ENCODE measurements around the gene CCR2.
A peak's percentile ranks its signal among the peaks of the same experiment; 100 is the strongest.
"Not testable (repeated sequence)": the region's sequence is repeated elsewhere in the genome, so short reads cannot be mapped to it uniquely, and the experiment has no call there.

CCR2 gene

DNA sequence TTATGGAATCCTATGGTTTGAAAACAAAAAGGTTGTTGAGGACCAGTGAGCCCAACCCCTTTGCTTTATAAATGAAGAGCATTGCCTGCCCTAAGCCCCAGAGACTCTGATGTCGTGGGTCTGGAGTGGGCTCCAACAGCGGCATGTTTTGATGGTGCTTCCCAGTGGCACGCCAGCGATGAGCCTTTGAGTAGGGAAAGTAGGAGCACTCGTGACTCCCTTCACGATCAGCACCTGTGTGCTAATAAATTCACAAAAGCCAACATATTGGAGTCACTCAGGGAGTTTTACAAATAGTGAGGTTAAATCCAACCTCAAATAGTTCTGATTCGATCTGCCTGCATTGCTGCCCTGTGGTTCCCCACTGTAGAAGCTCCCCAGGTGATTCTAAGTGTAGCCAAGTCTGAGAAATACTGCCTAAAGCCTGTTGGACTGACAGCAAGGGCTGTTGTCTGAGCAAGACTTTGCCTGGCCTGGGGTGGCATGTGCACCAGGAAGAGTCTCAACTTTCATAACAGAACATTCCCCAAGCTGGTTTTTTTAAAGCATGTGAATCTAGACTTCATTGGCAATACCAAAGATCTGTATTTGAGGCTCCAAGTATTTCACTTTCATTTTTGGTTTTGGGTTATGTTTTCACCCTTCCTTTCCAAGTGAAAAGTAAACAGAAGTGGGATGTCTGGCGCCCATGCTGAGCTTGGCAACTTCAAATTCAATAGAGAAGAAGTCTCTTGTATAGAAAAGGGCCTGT is 26.7 kb downstream of the CCR2 start:
- DNase-seq (ENCODE audit: low spot score): no peak

DNA sequence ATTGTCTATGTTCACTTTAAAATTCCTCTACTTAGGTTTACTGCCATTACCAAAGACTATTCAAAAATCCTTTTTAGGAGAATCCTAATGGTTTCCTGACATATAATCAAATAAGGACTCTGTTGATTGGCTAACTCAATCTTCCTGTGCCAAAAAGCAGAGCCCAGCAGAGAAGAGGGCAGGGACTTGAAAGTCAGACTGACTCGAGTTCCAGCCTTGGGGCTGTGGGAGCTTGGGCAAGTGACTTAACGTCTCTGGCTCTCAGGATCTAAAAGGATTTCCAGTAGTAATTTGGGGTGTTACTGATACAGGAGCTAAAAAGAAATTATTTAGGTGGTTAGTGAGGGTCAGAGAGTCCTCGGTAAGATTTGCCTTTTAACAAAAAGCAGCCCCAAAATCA is 27.7 kb downstream of the CCR2 start:
- DNase-seq (ENCODE audit: low spot score): no peak

DNA sequence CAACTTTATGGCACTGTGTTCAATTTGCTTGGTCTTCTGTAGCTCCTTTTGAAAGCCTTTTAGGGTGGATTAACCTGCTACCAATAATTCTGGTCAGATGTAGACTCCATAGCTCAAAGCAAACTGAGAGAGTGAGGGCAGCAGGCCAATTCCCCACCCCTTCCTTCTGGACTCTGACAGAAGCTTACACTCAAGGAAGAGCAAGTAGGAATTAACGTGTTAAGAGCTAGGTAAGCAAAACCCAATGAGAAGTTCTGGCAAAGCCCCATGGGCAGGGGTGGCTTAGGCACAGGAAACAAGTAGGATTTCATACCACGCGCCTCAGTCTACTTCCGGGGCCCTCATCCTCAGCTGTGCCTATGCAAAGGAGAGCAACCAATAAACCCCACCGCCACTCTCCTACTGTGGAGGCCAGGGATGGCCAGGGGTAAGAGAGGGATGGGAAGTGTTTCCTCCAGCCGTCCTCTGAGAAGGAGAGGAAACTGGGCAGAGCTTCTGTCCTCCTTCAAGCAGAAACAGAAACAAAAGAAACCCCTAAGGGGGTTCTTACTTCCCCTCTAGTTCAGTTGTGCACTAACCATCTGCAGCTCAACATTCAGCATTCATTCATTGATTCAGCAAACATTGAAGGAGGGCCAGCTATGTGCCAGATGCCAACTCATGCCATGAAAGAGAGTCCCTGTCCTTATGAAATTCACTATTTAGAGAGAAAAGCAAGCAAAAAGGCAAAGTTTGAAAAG is 29.5 kb downstream of the CCR2 start:
- DNase-seq (ENCODE audit: low spot score): no peak

DNA sequence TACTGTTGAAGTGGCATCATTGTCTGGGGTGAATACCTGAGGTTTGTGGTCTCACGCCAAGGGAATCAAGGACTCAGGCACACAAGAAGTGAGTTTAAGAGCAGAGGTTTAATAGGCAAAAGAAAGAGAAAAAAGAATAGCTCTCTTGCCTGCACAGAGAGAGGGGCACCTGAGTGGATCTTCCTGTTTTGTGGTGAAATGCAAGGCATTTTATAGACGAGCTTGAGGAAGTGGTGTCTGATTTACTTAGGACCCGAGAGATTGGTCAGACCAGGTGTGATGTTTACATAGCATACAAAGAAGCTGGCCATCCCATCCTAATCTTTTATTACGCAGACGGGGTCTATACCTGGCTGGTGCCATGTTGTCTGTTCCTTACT is 30.0 kb downstream of the CCR2 start:
- DNase-seq (ENCODE audit: low spot score): no peak

DNA sequence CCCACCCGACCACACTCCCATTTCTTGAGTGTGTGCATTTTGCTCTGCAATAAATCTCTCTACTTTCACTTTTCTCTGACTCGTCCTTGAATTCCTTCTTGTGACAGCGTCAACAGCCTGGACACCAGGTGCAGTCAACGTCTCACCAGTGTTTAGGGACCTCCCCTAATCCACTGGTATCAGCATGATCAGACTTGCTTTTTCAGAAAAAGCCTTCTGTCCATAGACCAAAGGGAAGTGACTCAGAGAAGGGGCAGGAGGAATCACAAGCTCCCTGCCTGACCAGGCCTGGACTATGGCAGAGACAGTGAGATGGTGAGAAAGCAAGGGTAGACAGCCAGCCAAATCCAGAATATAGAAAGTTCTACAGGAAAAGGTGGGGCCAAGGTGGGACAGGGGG is 32.3 kb downstream of the CCR2 start:
- peak; percentile 70 for DNase-seq (ENCODE audit: low spot score)

- not testable (repeated sequence) for DNase-seq (ENCODE audit: low spot score)
These were observed 34.9 kb downstream of the CCR2 start for GRCh38 chr3:46388847-46389246.

DNA sequence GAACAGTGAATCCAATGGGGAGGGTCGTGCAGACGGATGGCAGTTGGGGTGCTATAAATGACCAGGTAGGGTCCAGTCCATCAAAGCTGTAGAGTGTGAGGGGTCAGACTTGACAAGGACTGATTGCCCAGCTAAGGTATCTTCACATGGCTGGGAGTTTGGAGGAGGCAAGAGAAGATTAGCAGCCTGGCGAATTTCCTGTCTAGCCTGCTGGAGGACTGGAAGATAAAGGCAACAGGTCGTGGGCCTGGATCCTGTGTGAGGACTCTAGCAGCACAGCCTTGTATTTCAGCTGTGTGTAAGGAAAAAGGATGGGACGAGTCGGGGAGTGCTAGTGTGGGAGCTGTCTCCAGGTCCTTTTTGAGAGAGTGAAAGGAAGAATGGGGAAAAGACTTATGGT is 35.4 kb downstream of the CCR2 start:
- no peak for DNase-seq (ENCODE audit: low spot score)

DNA sequence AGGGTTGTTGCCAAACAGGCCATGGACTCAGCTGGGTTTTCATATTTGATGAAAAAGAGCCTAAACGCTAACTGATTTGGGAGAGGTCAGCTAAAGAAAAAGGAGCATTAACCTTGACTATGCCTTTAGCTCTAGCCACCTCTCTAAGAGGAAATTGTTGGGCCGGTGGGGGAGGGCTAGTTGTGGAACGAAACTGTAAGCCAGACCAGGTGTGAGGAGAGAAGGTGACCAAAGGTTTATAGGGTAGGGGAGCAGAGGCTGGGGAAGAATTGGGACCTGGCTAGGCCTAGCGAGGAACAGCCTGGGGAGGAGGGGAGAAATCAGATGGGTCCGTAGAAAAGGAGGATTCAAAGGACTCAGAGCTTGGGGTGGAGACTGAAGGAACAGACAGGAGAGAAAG is 37.6 kb downstream of the CCR2 start:
- not testable (repeated sequence) for DNase-seq (ENCODE audit: low spot score)

DNA sequence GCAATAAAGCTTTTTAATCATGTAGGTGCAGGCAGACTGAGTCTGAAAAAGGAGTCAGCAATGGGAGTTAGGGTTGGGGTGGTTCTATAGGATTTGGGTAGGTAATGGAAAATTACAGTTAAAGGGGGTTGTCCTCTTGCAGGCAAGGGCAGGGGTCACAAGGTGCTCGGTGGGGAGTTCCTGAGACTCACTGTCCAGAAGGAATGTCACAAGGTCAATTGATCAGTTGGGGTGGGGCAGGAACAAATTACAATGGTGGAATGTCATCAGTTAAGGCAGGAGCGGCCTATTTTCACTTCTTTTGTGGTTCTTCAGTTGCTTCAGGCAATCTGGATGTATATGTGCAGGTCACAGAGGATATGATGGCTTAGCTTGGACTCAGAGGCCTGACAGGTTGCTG is 39.1 kb downstream of the CCR2 start:
- no peak for DNase-seq (ENCODE audit: low spot score)

DNA sequence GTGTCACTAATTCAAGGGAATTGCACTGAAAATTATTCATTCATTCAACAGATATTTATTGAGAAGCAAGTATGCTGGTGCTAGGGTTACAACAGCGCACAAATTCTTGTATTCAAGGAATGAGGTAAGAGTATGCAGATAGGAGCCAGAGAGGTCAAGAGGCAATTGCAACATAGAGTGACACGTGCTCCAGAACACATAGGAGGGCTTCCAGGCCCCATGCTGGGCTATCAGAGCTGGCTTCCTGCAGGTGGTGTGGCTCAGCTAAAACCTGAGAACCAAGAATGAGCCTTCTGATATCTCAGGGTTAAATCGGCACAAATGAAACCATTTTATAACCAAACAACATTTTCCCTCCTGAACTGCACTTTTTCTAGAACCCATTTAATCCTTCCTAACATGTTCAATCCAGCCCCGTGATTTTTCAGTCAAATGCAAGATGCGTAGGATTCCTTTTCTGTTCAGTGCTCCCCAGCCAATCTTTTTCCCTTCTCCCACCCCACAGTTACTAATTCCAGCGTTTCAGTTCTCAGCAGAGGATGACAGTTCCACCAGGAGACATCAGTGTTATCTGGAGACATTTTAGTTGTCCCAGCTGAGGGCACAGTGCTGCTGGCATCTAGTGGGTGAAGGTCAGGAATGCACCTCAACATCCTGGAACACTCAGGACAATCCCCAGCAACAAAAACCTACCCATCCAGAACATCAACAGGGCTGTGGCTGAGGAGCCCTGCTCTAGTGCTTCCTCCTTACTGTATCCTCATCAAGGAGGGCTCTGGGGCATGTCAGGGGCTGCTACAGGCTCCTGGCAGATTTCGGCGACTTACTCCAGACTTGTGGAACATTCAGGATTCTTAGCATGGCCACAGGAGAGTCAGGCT is 39.9 kb downstream of the CCR2 start:
- DNase-seq (ENCODE audit: low spot score): no peak

DNA sequence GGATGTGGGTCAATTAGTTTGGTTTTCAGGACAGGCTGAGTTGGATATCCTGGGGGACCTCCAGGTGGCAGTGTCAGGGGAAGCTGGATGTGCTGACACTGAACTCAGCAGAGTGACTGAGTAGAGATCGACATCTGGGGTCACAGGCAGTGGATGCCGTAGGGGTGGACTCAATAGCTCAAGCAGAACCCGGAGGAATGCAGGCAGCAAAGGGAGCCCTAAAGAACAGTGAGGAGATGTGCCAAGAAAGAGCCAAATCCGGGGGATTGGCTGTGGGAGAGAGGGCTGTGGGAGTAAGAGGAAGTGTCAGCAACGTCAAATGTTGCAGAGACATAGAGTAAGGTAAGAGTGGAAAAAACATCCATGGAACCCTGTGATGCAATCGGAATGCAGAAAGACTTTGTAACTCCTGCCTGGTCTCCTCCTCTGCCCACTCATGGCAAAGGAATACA is 41.3 kb downstream of the CCR2 start:
- no peak for DNase-seq (ENCODE audit: low spot score)

DNA sequence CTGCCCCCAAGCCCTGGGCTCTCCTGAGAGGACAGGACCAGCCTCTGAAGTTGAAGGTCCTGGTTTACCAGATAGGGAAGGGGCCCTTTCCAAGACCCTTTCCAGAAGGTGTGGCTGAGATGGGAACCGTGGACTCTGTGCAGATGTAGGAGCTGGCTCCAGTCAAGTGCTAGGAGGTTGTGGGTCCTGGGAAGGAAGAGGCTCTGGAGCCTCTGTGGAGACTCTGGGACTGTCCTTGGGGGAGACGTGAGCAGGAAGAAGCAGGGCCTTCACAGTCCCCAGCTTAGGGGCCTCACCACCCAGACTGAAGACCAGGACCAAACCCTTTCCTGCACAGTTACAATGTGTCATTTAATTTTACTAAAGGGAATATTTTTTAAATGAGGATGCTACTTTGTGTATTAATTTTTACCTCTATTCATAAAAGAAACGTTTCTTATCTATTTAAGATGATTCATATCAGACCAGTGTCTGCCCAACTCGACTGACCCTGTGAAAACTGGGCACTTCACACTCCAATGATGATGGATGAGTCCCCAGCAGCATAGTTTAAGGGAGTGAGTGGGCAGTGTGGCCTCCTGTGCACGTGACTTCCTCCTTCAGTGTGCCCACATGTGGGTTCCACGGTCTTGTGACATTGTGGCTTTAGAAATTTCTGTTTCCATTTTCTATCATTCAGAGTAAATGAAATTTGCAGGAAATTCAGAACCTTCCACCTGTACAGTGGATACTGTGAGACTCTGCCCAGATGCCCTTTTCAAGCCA is 42.0 kb downstream of the CCR2 start:
- no peak for DNase-seq (ENCODE audit: low spot score)

DNA sequence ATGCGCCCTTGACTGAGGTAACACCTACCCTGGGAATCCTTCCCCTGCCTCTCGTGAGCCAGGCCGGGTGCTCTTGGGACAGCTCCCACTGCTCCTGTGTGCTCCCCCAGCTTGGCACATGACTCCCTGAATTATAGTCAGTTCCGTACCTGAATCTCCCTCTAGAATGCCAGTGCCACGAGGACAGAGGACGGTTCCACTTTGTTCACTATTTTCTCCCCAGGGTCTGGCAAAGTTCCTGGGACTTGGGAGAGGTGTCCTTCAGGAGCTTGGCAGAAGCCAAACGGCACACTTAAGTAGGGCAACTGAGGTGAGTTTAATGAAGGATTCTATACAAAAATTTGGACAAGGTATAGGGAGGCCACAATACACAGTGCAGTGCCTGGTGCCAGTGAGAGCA is 43.2 kb downstream of the CCR2 start:
- DNase-seq (ENCODE audit: low spot score): no peak

- DNase-seq (ENCODE audit: low spot score): no peak
These were observed 44.5 kb downstream of the CCR2 start for GRCh38 chr3:46398186-46398955.

GRCh38 chr3:46399098-46399497 is 45.2 kb downstream of the CCR2 start:
- no peak for DNase-seq (ENCODE audit: low spot score)

- peak; percentile 16 for DNase-seq (ENCODE audit: low spot score)
These were observed 45.6 kb downstream of the CCR2 start for GRCh38 chr3:46399557-46399956.

- DNase-seq (ENCODE audit: low spot score): no peak
These were observed 46.3 kb downstream of the CCR2 start for GRCh38 chr3:46400000-46400734.

DNA sequence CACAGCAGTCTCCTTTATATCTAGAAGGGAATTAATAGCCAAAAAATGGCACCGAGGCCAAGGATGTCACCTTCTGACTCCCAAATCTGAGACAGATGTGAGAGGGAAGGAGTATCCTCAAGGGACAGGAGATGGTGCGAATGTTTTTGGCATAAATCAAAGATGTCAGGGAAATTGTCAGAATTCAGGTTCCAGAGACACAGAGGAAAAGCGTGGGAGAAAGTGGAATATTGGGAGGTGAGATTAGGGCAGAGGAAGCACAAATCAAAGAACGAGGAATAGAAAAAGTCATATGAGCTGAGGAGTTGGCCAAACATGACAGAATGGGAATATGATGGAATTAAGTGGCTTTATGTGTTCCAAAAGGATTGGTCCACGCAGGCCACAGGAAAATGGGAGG is 46.9 kb downstream of the CCR2 start:
- no peak for DNase-seq (ENCODE audit: low spot score)

DNA sequence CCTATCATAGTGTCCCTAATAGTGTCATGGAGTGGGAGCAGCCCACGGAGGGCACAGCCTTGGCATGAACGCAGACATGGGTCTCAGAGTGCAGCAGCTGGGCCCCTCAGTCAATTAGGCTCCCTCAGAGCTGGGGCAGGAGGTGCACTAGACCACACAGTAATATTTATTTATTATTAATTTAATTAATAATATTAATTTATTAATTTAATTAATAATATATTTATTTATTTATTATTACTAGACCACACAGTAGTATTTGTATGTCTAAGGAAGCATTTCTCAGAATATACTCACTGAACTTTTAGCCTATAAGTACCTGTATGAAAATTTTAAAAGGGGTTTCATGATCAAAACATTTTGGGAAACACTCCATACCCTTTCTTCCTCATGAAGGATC is 47.7 kb downstream of the CCR2 start:
- no peak for DNase-seq (ENCODE audit: low spot score)

DNA sequence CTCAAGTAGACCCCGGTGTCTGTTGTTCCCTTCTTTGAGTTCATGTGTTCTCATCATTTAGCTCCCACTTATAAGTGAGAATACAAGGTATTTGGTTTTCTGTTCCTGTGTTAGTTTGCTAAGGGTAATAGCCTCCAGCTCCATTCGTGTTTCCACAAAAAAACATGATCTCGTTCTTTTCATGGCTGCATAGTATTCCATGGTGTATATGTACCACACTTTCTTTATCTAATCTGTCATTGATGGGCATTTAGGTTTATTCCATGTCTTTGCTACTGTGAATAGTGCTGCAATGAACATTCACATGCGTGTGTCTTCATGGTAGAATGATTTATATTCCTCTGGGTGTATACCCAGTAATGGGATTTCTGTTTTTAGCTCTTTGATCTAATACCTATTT is 49.0 kb downstream of the CCR2 start:
- not testable (repeated sequence) for DNase-seq (ENCODE audit: low spot score)
